PC-9 (cell line): ENCODE measurements around the gene DGCR2. TPM values are rescaled to one million over a fixed set of nuclear protein-coding genes. Genes with fewer than 3 reads are reported as not detected.

Source experiments
- BruUV-seq: library from RNA; stranded (reverse); fragments of 400-500 nt; replicated peaks from 2 replicates; lab custom pipeline; 2021; lab: Mats Ljungman, UMichigan
- CTCF ChIA-PET: fragments of 300-600 bp; sonication (Branson Sonifier 250); formaldehyde crosslinking; loops from one replicate; lab custom pipeline; 2022; ENCODE audit warnings: antibody characterized with exemption; lab: Charles Lee
- POLR2A ChIA-PET: fragments of 300-600 bp; sonication (Branson Sonifier 250); formaldehyde crosslinking; loops from one replicate; lab custom pipeline; 2022; ENCODE audit warnings: antibody characterized with exemption; ENCODE audit not compliant: unreplicated experiment; lab: Charles Lee
- DNase-seq, 2 experiments: peaks; one replicate each; pipeline versions ENCODE4 v3.0.0 to v3.0.0-alpha.2; 2015 to 2022; ENCODE audit warnings: mixed read lengths in 1 of 2
- H2AFZ ChIP-seq: fragments of 200-600 bp; sonication (generic); 2 replicates; pipeline ENCODE4 v1.8.1; 2017; ENCODE audit warnings: antibody characterized with exemption
- H3F3A ChIP-seq: fragments of 200-600 bp; sonication (generic); 2 replicates; pipeline ENCODE4 v1.8.1; 2017; ENCODE audit warnings: antibody characterized with exemption, mild to moderate bottlenecking, low read depth; ENCODE audit not compliant: insufficient read depth
- H3K27ac ChIP-seq: fragments of 200-600 bp; sonication (generic); 2 replicates; pipeline ENCODE4 v1.6.1; 2016; ENCODE audit warnings: mixed run types
- H3K27me3 ChIP-seq: fragments of 200-600 bp; sonication (generic); 2 replicates; pipeline ENCODE4 v1.6.1; 2016; ENCODE audit warnings: low read depth, mixed run types; ENCODE audit not compliant: insufficient read depth
- H3K36me3 ChIP-seq: fragments of 200-600 bp; sonication (generic); 2 replicates; pipeline ENCODE4 v1.6.1; 2016; ENCODE audit warnings: low read depth, mixed run types
- H3K4me1 ChIP-seq: fragments of 200-600 bp; sonication (generic); replicated peaks from 2 replicates; pipeline ENCODE4 v1.6.1; 2016; ENCODE audit warnings: mixed run types; ENCODE audit not compliant: insufficient read depth
- H3K4me2 ChIP-seq: fragments of 200-600 bp; sonication (generic); 2 replicates; pipeline ENCODE4 v1.6.1; 2017; ENCODE audit warnings: mixed run types
- H3K4me3 ChIP-seq: fragments of 200-600 bp; sonication (generic); 2 replicates; pipeline ENCODE4 v1.6.1; 2016; ENCODE audit warnings: mixed run types
- H3K79me2 ChIP-seq: fragments of 200-600 bp; sonication (generic); 2 replicates; pipeline ENCODE4 v1.6.1; 2017; ENCODE audit warnings: low read depth, mixed run types
- H3K9me2 ChIP-seq: fragments of 200-600 bp; sonication (generic); 2 replicates; pipeline ENCODE4 v1.8.1; 2017; ENCODE audit warnings: mild to moderate bottlenecking; ENCODE audit not compliant: insufficient read depth
- H3K9me3 ChIP-seq: fragments of 200-600 bp; sonication (generic); 2 replicates; pipeline ENCODE4 v1.8.1; 2016; ENCODE audit warnings: low read depth; ENCODE audit not compliant: insufficient read depth
- H4K20me1 ChIP-seq: fragments of 200-600 bp; sonication (generic); 2 replicates; pipeline ENCODE4 v1.8.1; 2017; ENCODE audit not compliant: insufficient read depth
- CTCF ChIP-seq: fragments of 200-600 bp; sonication (generic); conservative IDR thresholded peaks from 2 replicates; pipeline ENCODE4 v1.6.1; 2017; ENCODE audit warnings: mixed run types, antibody characterized with exemption, mild to moderate bottlenecking, moderate library complexity
- EZH2 ChIP-seq: fragments of 200-600 bp; sonication (generic); IDR thresholded peaks from 2 replicates; pipeline ENCODE4 v1.8.0; 2017; ENCODE audit warnings: antibody characterized with exemption, low read depth
- intact Hi-C: fragments of 100-400 bp; cut with micrococcal nuclease; formaldehyde crosslinking; loops from one replicate; pipeline ENCODE4 v1.10.0; 2022; ENCODE audit not compliant: unreplicated experiment
- total RNA-seq: library from RNA; stranded (reverse); gene quantifications from 2 replicates; pipeline ENCODE4 v1.2.3, GENCODE V29; 2021

Gene DGCR2
- total RNA-seq, 1 experiment from 2014 or later, result 37.6 TPM

GRCh38 chr22:19117111-19117512 is 5.1 kb downstream of the DGCR2 start:
- Histone ChIP-seq H3K9me3 (no peaks in the 10 kb centered on the region), H3K27ac (no peak overlapping the region), H3K79me2 (peaks cover 86% of the 10 kb centered on the region), H3K4me3 (no peak overlapping the region), H4K20me1 (peaks cover 17% of the 10 kb centered on the region), H3K4me2 (no peak overlapping the region), H3K27me3 (no peaks in the 10 kb centered on the region), H2AFZ (no peak overlapping the region), H3K9me2 (no peaks in the 10 kb centered on the region), H3K4me1 (peaks cover 15% of the 10 kb centered on the region), H3K36me3 (no peaks in the 10 kb centered on the region), H3F3A (no peaks in the 10 kb centered on the region)
- ChIA-PET POLR2A (no interaction called here), CTCF (no interaction called here)
- DNase-seq, result no peak
- no peak for TF ChIP-seq EZH2
- no peak for TF ChIP-seq CTCF
- intact Hi-C loops, result no loop called here
- no TSS peak for BruUV-seq

- intact Hi-C loops, result no loop called here
- Histone ChIP-seq H3K9me3 (no peaks in the 10 kb centered on the region), H3K27ac (no peak overlapping the region), H2AFZ (no peak overlapping the region), H4K20me1 (peaks cover 16% of the 10 kb centered on the region), H3K4me2 (no peak overlapping the region), H3K9me2 (no peaks in the 10 kb centered on the region), H3K4me1 (peaks cover 10% of the 10 kb centered on the region), H3K4me3 (no peak overlapping the region), H3F3A (no peaks in the 10 kb centered on the region), H3K36me3 (no peaks in the 10 kb centered on the region), H3K79me2 (peaks cover 85% of the 10 kb centered on the region), H3K27me3 (no peaks in the 10 kb centered on the region)
- TF ChIP-seq EZH2, result no peak
- no peak for TF ChIP-seq CTCF
- BruUV-seq, result no TSS peak
- ChIA-PET CTCF (no interaction called here), POLR2A (no interaction called here)
- no peak for DNase-seq
These were observed 6.6 kb downstream of the DGCR2 start for GRCh38 chr22:19115628-19116027.

- no peak for TF ChIP-seq CTCF
- no peak for TF ChIP-seq EZH2
- Histone ChIP-seq H3K9me3 (no peaks in the 10 kb centered on the region), H3K36me3 (no peaks in the 10 kb centered on the region), H3K79me2 (peaks cover 83% of the 10 kb centered on the region), H3K27ac (no peak overlapping the region), H3K27me3 (no peaks in the 10 kb centered on the region), H2AFZ (no peak overlapping the region), H3F3A (peaks cover 2% of the 10 kb centered on the region; the same call in 1 of the 2 replicates), H4K20me1 (peaks cover 11% of the 10 kb centered on the region; the same call in 1 of the 2 replicates), H3K4me3 (no peak overlapping the region), H3K9me2 (no peaks in the 10 kb centered on the region), H3K4me1 (peaks cover 7% of the 10 kb centered on the region), H3K4me2 (no peak overlapping the region)
- DNase-seq, result no peak
- BruUV-seq, result no TSS peak
- CTCF ChIA-PET, result no interaction called here
- intact Hi-C loops, result no loop called here
- POLR2A ChIA-PET, result no interaction called here
These were observed 7.1 kb downstream of the DGCR2 start for GRCh38 chr22:19114984-19115552.
